HCT116 (cell line): ENCODE data around the gene CAPN3.

Experiments
- EZH2 ChIP-seq: fragments of 200-600 bp; sonication (generic); IDR thresholded peaks from 2 replicates; pipeline ENCODE4 v1.6.1; 2017; ENCODE audit warnings: antibody characterized with exemption, mixed run types
- POLR2A ChIP-seq: IDR thresholded peaks from 2 replicates; pipeline ENCODE4 v1.7.0; 2011; ENCODE audit warnings: borderline replicate concordance; ENCODE audit not compliant: insufficient read depth, insufficient read length; ENCODE audit errors: extremely low read depth
- RAD21 ChIP-seq: IDR thresholded peaks from 2 replicates; pipeline ENCODE4 v1.6.1; 2012; ENCODE audit warnings: low read depth, mild to moderate bottlenecking
- YY1 ChIP-seq: IDR thresholded peaks from 2 replicates; pipeline ENCODE4 v1.6.1; 2011; ENCODE audit warnings: low read length, low read depth, moderate library complexity, mild to moderate bottlenecking; ENCODE audit not compliant: insufficient replicate concordance; ENCODE audit errors: extremely low read depth
- ZNF274 ChIP-seq: fragments of 200-500 bp; sonication (Bioruptor generic); IDR thresholded peaks from 2 replicates; pipeline ENCODE4 v1.6.1; 2014; ENCODE audit warnings: mild to moderate bottlenecking, low read depth, low read length, inconsistent platforms
- TF ChIP-seq, protein P1 (sequence below), 3 experiments: fragments of 200-600 bp in 1 of 3; sonication (generic) in 1 of 3; IDR thresholded peaks in 2 of 3; conservative IDR thresholded peaks in 1 of 3; 2 replicates each; pipeline ENCODE4 v1.5.1; 2012 to 2017; ENCODE audit warnings: low read depth in 2 of 3, low read length in 2 of 3, antibody characterized with exemption in 1 of 3, borderline replicate concordance in 1 of 3, control low read depth in 1 of 3, mild to moderate bottlenecking in 1 of 3, mixed read lengths in 1 of 3, mixed run types in 1 of 3, moderate library complexity in 1 of 3; ENCODE audit not compliant: insufficient read depth in 1 of 3
- TF ChIP-seq, protein P2 (sequence below): IDR thresholded peaks from 2 replicates; pipeline ENCODE4 v1.6.1; 2012

- TF ChIP-seq, protein P1, sequence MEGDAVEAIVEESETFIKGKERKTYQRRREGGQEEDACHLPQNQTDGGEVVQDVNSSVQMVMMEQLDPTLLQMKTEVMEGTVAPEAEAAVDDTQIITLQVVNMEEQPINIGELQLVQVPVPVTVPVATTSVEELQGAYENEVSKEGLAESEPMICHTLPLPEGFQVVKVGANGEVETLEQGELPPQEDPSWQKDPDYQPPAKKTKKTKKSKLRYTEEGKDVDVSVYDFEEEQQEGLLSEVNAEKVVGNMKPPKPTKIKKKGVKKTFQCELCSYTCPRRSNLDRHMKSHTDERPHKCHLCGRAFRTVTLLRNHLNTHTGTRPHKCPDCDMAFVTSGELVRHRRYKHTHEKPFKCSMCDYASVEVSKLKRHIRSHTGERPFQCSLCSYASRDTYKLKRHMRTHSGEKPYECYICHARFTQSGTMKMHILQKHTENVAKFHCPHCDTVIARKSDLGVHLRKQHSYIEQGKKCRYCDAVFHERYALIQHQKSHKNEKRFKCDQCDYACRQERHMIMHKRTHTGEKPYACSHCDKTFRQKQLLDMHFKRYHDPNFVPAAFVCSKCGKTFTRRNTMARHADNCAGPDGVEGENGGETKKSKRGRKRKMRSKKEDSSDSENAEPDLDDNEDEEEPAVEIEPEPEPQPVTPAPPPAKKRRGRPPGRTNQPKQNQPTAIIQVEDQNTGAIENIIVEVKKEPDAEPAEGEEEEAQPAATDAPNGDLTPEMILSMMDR (IDR thresholded peaks at IDR 0.05 in 2 of 3, conservative IDR thresholded peaks at IDR 0.05 in 1 of 3; ENCODE audit: borderline replicate concordance in 1 of 3, insufficient read depth in 1 of 3, low read depth in 2 of 3, low read length in 2 of 3): no peak
- TF ChIP-seq RAD21: no peak
- TF ChIP-seq, protein P2, sequence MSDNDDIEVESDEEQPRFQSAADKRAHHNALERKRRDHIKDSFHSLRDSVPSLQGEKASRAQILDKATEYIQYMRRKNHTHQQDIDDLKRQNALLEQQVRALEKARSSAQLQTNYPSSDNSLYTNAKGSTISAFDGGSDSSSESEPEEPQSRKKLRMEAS: no peak
- TF ChIP-seq EZH2: no peak
- no peak for TF ChIP-seq YY1
- no peak for TF ChIP-seq ZNF274
- TF ChIP-seq POLR2A: no peak
These were observed 7.7 kb downstream of the CAPN3 start for GRCh38 chr15:42367041-42367440.
